Measurements from ENCODE around the gene NID1. TPM values are rescaled to one million over a fixed set of nuclear protein-coding genes. Genes with fewer than 3 reads are reported as not detected.

NID1 gene
- total and polyA plus RNA-seq, 4 donors, result 21.2 to 90.1 (median 55.2) TPM

DNA sequence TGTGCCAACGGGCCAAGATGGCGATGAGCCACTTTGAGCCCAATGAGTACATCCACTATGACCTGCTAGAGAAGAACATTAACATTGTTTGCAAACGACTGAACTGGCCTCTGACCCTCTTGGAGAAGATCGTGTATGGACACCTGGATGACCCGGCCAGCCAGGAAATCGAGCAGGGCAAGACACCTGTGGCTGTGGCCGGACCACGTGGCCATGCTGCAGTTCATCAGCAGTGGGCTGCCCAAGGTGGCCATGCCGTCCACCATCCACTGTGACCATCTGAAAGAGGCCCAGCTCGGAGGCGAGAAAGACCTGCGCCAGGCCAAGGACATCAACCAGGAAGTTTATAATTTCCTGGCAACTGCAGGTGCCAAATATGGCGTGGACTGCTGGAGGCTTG is 45.2 kb upstream of the NID1 start:
- Histone ChIP-seq H3K27ac (ENCODE audit: low read depth in 1 of 2, low read length in 2 of 2) (no peak overlapping the region), H3K4me1 (ENCODE audit: control insufficient read depth in 4 of 4, insufficient read depth in 4 of 4, low read length in 3 of 4) (peaks cover 0 to 2% (median 0%) of the 10 kb centered on the region in 4 donors), H3K4me3 (ENCODE audit: low read depth in 1 of 3, low read length in 3 of 3) (no peak overlapping the region), H3K27me3 (ENCODE audit: control insufficient read depth in 4 of 4, insufficient read depth in 4 of 4, low read length in 3 of 4) (no peaks in the 10 kb centered on the region), H3K9me3 (ENCODE audit: control insufficient read depth in 4 of 4, low read length in 3 of 4) (no peaks in the 10 kb centered on the region), H3K9ac (ENCODE audit: low read depth in 1 of 2, low read length in 2 of 2) (no peak overlapping the region), H3K36me3 (ENCODE audit: control insufficient read depth in 4 of 4, insufficient read depth in 3 of 4, low read depth in 1 of 4, low read length in 3 of 4) (no peaks in the 10 kb centered on the region)
- WGBS, result 78% methylated on average over 13 of the region's 13 CpGs
- DNase-seq (ENCODE audit: low spot score), result no peak
- TF ChIP-seq YY1 (IDR thresholded peaks at IDR 0.05), result no peak
- TF ChIP-seq EGR1 (IDR thresholded peaks at IDR 0.05; ENCODE audit: low read depth in 2 of 2), result no peak
- TF ChIP-seq, protein P1, sequence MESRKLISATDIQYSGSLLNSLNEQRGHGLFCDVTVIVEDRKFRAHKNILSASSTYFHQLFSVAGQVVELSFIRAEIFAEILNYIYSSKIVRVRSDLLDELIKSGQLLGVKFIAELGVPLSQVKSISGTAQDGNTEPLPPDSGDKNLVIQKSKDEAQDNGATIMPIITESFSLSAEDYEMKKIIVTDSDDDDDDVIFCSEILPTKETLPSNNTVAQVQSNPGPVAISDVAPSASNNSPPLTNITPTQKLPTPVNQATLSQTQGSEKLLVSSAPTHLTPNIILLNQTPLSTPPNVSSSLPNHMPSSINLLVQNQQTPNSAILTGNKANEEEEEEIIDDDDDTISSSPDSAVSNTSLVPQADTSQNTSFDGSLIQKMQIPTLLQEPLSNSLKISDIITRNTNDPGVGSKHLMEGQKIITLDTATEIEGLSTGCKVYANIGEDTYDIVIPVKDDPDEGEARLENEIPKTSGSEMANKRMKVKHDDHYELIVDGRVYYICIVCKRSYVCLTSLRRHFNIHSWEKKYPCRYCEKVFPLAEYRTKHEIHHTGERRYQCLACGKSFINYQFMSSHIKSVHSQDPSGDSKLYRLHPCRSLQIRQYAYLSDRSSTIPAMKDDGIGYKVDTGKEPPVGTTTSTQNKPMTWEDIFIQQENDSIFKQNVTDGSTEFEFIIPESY (IDR thresholded peaks at IDR 0.05), result no peak
- no peak for TF ChIP-seq GABPA (IDR thresholded peaks at IDR 0.05 in 1 of 2, conservative IDR thresholded peaks at IDR 0.05 in 1 of 2)
- no peak for TF ChIP-seq TAF1 (conservative IDR thresholded peaks at IDR 0.05)
- TF ChIP-seq, protein P2, sequence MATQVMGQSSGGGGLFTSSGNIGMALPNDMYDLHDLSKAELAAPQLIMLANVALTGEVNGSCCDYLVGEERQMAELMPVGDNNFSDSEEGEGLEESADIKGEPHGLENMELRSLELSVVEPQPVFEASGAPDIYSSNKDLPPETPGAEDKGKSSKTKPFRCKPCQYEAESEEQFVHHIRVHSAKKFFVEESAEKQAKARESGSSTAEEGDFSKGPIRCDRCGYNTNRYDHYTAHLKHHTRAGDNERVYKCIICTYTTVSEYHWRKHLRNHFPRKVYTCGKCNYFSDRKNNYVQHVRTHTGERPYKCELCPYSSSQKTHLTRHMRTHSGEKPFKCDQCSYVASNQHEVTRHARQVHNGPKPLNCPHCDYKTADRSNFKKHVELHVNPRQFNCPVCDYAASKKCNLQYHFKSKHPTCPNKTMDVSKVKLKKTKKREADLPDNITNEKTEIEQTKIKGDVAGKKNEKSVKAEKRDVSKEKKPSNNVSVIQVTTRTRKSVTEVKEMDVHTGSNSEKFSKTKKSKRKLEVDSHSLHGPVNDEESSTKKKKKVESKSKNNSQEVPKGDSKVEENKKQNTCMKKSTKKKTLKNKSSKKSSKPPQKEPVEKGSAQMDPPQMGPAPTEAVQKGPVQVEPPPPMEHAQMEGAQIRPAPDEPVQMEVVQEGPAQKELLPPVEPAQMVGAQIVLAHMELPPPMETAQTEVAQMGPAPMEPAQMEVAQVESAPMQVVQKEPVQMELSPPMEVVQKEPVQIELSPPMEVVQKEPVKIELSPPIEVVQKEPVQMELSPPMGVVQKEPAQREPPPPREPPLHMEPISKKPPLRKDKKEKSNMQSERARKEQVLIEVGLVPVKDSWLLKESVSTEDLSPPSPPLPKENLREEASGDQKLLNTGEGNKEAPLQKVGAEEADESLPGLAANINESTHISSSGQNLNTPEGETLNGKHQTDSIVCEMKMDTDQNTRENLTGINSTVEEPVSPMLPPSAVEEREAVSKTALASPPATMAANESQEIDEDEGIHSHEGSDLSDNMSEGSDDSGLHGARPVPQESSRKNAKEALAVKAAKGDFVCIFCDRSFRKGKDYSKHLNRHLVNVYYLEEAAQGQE (IDR thresholded peaks at IDR 0.05), result no peak
- TF ChIP-seq HNF4A (conservative IDR thresholded peaks at IDR 0.05), result no peak
- TF ChIP-seq JUND (IDR thresholded peaks at IDR 0.05), result no peak
- no peak for TF ChIP-seq RAD21 (IDR thresholded peaks at IDR 0.05)
- no peak for TF ChIP-seq FOXA2 (IDR thresholded peaks at IDR 0.05)
- TF ChIP-seq, protein P3, sequence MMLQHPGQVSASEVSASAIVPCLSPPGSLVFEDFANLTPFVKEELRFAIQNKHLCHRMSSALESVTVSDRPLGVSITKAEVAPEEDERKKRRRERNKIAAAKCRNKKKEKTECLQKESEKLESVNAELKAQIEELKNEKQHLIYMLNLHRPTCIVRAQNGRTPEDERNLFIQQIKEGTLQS (IDR thresholded peaks at IDR 0.05), result no peak
- TF ChIP-seq SP1 (IDR thresholded peaks at IDR 0.05), result no peak
- TF ChIP-seq HNF4G (IDR thresholded peaks at IDR 0.05), result no peak

DNA sequence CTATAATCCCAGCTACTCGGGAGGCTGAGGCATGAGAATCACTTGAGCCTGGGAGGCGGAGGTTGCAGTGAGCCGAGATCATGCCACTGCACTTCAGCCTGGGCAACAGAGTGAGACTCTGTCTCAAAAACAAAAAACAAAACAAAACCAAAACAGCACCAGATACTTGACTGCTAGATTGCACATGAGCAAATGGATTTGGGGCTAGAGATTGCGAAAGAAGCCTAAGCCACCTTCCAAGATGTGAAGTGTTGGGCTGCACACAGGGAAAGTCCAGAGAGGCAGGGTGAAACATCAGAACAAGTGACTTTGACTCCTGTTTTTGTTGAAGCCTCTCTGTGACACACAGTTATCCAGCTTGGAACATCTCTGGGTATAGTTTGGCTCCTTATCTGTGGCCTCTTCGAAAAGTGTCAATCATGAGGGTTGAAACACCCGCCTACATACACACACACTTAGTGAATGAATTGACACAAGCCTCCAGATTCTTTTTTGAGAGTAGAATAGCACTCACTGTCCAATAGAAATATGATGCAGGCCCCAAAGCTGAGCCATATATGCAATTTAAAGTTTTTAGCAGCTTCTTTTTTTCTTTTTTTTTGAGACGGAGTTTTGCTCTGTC is 43.2 kb upstream of the NID1 start:
- Histone ChIP-seq H3K36me3 (ENCODE audit: control insufficient read depth in 4 of 4, insufficient read depth in 3 of 4, low read depth in 1 of 4, low read length in 3 of 4) (no peaks in the 10 kb centered on the region), H3K27ac (ENCODE audit: low read depth in 1 of 2, low read length in 2 of 2) (no peak overlapping the region), H3K4me3 (ENCODE audit: low read depth in 1 of 3, low read length in 3 of 3) (no peak overlapping the region), H3K9ac (ENCODE audit: low read depth in 1 of 2, low read length in 2 of 2) (no peak overlapping the region), H3K4me1 (ENCODE audit: control insufficient read depth in 4 of 4, insufficient read depth in 4 of 4, low read length in 3 of 4) (peaks cover 0 to 4% (median 2%) of the 10 kb centered on the region in 4 donors), H3K27me3 (ENCODE audit: control insufficient read depth in 4 of 4, insufficient read depth in 4 of 4, low read length in 3 of 4) (no peaks in the 10 kb centered on the region), H3K9me3 (ENCODE audit: control insufficient read depth in 4 of 4, low read length in 3 of 4) (no peaks in the 10 kb centered on the region)
- no peak for DNase-seq (ENCODE audit: low spot score)
- WGBS, result 86% methylated on average over 7 of the region's 7 CpGs
- TF ChIP-seq HNF4G (IDR thresholded peaks at IDR 0.05), result no peak
- TF ChIP-seq, protein P4, sequence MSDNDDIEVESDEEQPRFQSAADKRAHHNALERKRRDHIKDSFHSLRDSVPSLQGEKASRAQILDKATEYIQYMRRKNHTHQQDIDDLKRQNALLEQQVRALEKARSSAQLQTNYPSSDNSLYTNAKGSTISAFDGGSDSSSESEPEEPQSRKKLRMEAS (IDR thresholded peaks at IDR 0.05), result no peak
- TF ChIP-seq, protein P2 (IDR thresholded peaks at IDR 0.05), result no peak
- no peak for TF ChIP-seq SP1 (IDR thresholded peaks at IDR 0.05)
- no peak for TF ChIP-seq GABPA (IDR thresholded peaks at IDR 0.05 in 1 of 2, conservative IDR thresholded peaks at IDR 0.05 in 1 of 2)
- TF ChIP-seq, protein P1 (IDR thresholded peaks at IDR 0.05), result no peak
- TF ChIP-seq, protein P3 (IDR thresholded peaks at IDR 0.05), result no peak
- no peak for TF ChIP-seq EGR1 (IDR thresholded peaks at IDR 0.05; ENCODE audit: low read depth in 2 of 2)
- TF ChIP-seq JUND (IDR thresholded peaks at IDR 0.05), result no peak
- TF ChIP-seq RAD21 (IDR thresholded peaks at IDR 0.05), result no peak
- no peak for TF ChIP-seq RXRA (IDR thresholded peaks at IDR 0.05)
